DMS114 treated with DMSO at 0.1 percent for 48 hours (cell line): ENCODE measurements around the gene ZKSCAN5.
"Not testable (repeated sequence)": the region's sequence is repeated elsewhere in the genome, so short reads cannot be mapped to it uniquely, and the experiment has no call there.

Experiments
- DNase-seq: peaks from one replicate; lab custom pipeline; 2025; ENCODE audit not compliant: unreplicated experiment; lab: John Stamatoyannopoulos, UW

Gene ZKSCAN5

DNA sequence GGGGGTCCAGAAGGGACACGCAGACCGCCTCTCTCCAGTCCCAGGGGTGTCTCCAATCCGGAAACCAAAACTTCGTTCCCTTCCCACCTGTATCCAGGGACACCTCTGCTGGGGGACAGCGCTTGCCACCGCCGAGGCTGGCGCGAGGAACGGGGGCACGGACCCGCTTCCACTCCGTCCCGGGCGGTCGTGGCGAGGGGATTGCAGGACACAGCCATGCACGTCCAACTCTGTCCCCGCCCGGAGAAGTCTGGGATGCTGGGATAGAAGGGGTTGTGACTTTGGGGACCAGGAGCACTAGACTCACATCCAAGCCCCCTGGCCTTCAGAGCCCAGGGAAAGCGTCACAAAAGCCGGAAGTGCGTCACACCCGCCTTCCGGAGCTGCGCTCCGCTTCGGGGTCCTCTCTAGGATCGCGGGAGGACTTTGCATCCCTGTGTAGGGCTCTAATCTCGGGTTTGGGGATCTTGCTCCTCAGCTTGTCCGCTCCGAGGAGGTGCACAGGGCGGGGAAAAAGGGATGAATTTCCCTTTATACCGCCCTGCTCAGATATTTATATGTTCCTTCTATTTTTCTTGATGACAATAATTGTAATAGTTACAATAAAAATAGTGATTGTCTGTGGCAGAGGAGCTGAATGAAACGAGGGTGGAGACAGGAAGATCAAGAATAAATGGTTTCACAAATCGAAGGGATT, 47.5 kb downstream of the ZKSCAN5 start, which contains the start of gene FAM200A:
FAM200A (minus strand) TSS at position 348 of the 697 bp plus-strand sequence. CDS start 3,707 bp downstream, outside the sequence.
- peak; percentile 76 for DNase-seq

DNA sequence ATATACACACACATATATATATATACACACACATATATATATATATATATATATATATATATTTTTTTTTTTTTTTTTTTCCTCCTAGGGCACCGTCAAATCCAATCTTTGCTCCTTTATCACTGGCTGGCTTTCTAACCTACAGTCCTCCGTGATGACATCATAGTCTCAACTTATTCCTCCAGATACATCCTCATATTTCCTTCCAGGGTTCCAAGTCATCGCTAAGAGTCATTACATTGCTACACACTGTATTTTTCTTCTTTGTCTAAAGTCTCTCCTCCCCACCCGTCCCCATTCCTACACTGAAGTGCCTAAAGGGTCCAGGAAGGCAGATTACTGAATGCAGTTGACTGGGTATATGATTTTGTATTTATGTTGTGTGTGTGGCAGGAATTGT, 48.6 kb downstream of the ZKSCAN5 start:
- DNase-seq = no peak

DNA sequence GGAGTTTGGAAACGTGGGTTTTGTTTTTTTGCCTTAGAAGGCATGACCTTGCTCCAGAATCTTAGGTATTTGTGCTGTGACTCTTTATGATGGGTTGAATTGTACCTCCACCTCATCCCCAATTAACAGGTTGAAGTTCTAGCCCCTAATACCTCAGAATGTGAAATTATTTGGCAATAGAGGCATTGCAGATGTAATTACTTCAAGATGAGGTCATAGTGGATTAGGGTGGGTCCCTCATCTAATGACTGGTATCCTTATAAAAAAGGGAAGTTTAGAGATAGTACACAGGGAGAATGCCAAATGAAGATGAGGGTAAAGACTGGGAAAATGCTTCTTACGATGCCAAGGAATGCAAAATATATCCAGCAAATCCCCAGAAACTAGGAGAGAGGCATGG, 50.5 kb downstream of the ZKSCAN5 start:
- no peak for DNase-seq

DNA sequence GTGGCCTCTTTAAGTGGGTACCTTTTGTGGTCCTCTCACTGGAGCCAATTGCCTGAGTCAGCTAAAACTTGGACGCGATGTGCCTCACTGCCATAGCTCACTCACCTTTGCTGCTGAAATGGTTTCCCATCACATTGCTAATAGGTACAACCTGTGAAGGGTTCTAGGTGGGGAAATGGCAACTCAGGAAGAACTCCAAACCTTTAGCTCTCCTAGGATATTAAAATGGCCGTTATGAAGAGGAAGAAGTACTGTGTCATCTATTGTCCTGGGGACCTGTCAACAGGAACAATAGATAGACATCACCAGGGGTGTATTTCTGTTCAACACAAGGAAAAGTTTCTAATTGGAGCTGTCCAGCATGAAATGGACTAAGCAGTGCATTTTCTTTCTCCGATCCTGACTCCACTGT, 52.7 kb downstream of the ZKSCAN5 start:
- DNase-seq = no peak

DNA sequence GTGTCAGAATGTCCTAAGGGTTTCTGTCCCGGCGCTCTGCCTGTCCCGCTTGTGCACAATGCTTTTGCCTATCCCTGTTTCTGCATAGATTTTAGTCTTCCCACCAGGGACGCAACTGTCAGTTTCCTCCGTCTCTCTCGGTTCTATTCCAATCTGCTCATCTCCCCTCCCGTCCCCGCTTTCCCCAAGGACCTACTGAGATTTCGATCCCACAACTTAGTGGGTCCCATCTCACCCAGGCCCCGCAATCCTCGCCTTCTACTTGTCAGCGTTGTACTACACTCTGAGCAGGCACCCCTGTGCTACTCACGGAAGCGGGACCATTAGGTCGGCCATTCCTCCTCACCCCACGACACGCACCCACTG, 53.5 kb downstream of the ZKSCAN5 start:
- DNase-seq = no peak

DNA sequence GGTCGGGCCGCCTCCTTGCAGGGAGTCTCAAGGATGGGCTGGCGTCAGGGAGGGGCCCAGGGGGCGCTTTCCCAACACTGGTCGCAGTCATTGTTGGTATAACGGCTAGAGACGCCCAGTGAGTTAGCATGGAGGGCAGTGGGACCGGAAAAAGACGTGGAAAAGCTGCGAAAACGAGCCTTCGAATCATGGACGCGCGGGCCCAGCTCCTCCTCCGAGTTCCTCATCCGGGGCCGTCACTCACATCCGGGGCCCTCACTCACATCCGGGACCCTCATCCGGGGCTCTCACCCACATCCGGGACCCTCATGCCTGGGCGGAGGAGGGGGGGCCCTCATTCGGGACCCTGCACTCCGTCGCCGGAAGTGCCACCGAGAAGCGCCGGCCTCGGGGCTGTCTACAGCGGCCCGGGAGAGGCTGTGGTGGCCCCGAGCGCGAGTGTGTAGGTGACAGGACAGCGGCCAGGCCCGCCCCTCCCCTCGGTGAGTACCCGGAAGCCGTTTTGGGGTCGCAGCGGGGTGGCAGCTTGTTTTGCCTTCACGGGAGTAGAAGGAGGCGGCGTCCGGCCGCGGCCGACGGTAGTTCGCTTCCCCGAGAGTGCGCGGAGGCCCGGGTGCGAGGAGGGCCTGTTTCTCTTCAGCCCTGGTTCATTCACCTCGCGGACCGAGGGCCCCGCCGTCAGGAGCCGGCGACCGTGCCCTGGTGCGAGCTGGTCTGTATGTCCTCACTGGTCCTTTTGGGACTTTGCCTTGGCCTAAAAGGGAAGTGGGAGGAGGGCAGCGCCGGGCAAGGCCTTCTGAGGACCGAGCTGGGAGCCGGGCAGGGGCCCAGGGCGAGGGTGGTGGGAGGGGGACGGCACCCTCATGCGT, 54.1 kb downstream of the ZKSCAN5 start, which contains the start of gene ZNF655:
ZNF655 (plus strand) TSS at position 337 of the 869 bp plus-strand sequence. CDS start 1,918 bp downstream, outside the sequence.
- peak; percentile 80 for DNase-seq

DNA sequence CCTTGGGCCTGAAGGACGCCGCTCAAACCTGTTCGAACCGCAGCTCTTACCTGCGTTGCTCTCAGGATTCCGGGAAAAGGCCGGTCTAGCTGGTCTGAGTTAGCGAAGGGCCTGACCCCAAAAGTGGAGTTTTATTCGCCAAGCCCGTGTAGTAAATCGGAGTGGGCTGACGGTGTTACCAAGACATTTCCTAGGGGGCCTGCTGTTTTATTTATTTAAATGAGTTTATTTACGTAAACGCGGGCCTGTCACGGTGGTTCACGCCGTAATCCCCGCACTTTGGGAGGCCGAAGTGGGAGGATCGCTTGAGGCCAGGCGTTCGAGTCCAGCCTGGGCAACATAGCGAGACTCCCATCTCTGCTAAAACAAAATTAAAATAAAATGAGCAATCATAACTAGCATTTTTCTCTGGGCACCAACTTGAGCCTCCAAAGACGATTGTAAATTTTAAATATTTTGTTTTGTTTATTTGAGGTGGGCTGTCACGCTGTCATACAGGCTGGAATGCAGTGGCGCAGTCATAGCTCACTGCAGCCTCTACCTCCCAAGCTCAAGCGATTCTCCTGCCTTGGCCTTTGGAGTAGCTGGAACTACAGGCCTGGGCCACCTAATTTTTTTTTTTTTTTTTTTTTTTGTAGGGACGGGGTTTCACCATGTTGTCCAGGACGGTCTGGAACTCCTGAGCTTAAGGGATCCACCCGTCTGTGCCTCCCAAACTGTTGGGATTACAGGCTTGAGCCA, 54.9 kb downstream of the ZKSCAN5 start:
- no peak for DNase-seq

DNA sequence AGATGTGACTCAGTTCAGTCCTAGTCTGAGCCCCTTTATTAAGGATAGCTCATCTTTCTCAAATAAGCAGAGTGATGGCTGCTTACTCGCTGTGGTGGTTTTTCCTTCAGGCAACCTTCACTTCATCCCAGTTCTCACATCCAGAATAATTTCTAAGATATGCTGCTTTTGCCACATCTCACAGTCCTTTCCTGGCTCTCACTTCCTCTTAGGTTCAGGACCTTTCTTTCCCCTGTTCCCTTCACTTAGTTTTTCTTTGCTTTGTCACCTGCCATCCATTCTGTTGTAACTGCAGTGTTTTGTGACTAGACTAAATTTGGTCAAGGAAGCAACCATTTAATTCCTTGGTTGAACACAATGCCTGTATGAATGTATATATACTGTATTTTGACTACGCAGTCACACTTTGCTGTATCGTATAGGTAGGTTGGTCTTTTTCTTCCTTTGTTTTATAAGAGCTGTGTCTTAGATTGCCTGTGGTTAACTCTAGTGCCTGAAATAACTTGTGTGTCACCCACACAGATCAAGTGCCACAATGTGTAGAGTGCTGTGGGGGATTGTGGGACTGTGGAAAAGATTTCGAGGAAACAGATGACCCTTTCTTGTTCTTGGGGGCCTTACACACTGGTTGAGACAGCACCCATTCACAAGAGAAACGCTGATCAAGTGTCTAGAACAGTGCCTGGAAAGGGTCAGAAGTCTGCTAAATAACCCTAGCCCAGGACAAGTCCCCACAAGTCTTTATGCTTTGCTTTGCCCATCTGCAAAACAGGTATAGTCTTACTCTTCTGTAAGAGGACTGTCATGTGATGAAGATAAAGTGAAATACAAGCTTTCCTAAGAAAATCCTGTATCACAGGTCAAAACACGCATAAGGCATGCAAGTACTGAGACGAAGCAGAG, 56.6 kb downstream of the ZKSCAN5 start:
- no peak for DNase-seq

DNA sequence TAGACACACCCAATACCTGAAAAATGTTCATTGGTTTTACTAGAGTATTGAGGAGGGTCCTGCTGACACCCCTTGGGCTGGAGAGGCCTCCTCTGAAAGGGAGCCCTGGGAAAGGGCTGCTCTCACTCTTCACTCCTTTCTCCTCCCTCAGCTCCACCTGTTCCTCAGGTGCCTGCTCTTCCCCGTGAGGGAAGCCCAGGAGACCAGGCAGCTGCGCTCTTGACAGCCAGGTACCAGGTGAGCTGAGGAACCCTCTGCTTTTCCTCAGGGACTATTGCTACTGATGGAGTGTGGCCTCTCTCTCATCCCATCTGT, 57.2 kb downstream of the ZKSCAN5 start:
- DNase-seq = no peak

DNA sequence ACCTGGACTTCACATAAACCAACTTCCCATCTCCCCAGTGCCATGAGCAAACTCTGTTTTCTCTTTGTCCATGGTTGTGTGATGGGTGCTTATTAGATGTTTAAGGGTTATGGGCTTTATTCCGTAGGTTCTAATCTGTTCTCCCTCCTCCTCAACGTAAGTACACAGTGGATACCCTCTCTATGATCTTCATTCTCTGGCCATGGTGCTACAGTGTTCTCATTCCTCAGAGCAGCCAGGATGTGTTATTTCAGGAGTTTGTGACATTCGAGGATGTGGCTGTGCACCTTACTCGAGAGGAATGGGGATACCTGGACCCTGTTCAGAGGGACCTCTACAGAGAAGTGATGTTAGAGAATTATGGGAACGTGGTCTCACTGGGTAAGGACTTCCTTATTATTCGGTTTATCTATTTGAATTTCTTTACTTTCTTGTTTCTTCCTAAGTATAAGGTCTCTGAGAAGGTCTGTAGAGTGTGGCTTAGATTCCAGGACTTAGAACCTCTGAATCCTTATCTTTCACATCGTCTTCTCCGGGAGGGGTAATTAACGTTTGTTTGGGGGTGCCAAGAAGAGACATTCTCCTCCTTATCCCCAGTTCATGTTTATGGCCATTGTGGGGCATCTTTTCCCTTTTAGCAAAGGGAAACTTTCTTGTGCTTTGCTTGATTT, 57.8 kb downstream of the ZKSCAN5 start:
- DNase-seq = no peak

DNA sequence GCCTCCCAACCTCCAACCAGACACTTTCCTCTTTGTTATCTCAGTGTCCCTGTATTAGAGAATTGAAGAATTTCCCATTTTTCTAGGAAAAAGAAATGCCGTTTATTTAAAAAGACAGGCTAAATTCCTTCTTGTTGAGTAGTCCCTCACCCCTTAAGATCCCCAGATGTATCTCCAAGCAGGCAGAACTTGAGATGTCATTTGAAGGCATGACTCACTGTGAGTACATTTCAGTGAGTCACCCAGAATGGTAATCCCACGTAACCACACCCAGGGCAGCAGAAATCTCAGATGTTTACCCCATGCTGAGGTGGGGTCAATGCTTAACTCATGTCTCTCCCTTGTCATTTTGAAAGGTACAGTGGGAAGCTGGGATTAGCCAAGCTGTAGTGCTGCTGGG, 58.4 kb downstream of the ZKSCAN5 start:
- DNase-seq = no peak

DNA sequence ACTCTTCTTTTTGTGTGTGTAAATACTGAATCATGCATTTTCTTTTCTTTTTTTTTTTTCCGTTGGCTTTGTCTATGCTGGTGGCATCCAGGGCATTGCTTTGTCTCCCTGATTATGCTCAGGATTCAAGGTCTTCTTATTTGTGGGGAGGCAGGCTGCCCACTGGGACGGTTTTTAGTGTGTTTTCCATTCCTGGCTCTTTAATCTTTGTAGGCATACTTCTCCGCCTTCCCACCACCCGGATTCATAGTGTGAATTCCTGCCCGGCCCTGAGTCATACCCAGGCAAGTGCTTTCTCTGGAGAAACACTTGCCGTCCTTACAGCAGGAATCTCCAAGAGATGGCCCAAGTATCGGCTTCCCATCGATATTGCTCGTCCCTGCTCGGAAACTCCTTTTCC, 59.2 kb downstream of the ZKSCAN5 start:
- no peak for DNase-seq

DNA sequence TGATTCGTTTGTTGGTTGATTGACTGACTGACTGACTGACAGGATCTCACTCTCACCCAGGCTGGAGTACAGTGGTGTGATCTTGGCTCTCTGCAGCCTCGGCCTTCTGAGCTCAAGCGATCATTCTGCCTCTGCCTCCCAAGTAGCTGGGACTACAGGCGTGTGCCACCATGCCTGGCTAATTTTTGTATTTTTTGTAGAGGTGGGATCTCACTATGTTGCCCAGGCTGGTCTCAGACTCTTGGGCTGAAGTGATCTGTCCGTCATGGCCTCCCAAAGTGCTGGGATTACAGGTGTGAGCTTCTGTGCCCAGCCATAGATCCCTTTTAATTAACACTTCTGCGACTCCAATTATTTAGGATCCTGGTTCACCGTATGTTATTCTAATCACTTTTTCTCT, 64.3 kb downstream of the ZKSCAN5 start:
- not testable (repeated sequence) for DNase-seq

DNA sequence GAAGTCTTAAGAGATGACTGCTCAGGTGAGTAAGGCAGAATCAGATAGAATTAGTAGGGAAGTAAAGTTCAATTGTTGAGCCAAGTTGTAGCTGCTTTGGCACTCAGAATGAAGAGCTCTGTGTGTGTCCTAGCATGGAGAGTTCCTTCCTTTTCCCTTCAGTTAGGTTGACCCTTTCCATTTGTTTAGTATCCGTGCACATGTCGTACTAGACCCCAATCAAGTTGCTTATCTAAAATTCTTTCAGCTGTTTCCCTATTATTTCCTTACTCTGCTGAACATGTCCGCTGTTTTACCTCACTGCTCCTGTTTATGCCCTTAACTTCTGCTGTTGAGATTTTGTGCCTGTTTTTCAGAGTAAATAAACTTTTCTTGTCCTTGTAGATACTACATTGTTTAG, 67.3 kb downstream of the ZKSCAN5 start:
- no peak for DNase-seq

DNA sequence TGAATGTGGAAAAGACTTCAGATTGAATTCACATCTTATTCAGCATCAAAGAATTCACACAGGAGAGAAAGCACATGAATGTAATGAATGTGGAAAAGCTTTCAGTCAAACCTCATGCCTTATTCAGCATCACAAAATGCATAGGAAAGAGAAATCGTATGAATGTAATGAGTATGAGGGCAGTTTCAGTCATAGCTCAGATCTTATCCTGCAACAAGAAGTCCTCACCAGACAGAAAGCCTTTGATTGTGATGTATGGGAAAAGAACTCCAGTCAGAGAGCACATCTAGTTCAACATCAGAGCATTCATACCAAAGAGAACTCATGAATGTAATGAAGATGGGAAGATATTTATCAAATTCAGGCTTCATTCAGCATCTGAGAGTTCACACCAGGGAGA, 68.8 kb downstream of the ZKSCAN5 start:
- no peak for DNase-seq

DNA sequence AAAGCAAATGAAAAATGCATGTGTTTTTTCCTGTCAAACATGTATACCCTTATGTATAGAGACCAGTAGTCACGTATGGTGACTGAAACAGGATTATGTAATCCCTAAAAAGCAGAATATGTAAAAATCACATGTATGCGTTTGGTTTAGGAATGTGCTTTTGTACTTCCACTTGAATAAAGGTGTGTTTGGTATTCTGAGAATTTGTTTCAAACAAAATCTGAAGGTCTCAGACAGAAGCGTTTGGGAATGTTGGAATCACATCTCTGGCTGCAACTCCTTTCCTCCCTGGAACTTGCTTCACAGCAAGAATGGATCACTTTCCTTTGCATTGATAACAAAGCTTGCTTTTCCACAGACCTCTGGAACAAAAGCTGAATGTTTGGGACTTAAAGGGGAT, 71.8 kb downstream of the ZKSCAN5 start:
- DNase-seq = no peak

DNA sequence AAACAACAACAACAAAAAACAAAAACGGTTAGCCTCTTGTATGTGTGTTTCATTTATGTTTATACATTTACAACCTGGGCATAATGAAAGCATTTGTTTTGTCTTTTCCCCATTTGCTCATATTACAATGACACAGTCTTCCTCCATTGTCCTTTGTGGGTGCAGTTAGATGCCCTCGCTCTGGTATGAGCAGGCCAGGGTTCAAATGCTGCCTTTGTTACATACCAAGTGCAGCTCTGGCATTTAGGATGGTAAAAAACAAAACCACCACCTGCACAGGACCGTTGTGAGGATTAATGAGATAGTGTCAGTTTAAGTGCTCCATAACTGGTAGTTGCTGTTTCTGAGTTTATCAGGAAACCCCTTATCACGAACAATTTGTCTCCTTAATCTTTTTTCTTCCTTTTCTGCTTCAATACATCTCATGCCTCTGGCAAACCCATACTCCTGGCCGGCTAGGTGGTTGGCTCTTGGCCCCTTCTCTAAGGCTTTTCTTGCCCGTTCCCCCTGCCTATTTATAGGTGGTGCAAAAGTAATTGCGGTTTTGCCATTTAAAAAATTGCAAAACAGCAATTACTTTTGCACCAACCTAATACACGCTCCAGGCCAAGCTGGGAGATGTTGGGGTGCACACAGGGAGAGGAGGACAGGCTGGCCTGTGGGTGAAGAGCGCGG, 75.0 kb downstream of the ZKSCAN5 start:
- no peak for DNase-seq

DNA sequence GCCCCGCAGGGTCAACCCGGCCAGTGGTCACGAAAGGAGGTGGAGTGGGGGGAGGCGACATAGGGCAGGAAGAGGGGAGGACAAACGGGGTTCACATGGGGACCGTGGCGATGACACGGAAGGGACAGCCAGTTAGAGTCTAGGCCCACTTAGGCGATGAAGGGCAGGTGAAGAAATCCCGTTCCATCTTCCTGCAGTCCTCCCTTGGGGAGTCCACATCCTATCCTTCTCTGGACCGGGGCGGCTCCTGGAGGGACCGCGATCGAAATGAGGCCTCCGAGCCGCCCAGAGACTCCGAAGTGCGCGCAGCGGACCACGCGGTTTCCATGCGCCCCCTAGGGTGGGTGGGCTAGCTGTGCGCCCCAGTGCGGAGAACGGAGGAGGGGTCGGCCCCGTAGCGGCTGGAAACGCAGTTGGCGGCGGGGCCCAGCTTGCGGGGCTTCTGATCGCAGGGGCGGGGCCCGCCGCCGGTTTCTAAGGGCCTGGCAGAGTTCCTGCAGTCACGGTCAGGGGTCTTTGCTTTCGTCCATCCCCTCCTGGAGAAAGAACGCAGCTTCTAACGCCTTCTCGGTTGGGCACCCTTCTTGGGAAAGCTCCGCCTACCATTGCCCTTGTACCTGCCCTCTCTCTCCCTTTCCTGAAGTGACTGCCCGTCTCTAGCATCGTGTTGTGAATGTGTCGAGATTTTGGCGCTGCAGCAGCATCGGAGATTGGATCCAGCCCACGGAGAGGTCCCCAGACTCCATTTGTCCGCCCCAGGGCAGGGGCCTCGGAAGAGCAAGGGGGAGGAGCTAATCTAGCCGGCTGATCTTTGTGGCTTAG, 75.7 kb downstream of the ZKSCAN5 start:
- peak; percentile 32 for DNase-seq
